Bladder microvascular endothelial cell (primary cell): ENCODE results near the gene IARS2. TPM values are rescaled to one million over a fixed set of nuclear protein-coding genes. Genes with fewer than 3 reads are reported as not detected.

Experiments
- total RNA-seq: library from RNA; depleted of rRNA; stranded (reverse); fragments of >200 nt; gene quantifications from 2 replicates; pipeline ENCODE4 v1.2.3, GENCODE V29; 2014

Gene IARS2
- total RNA-seq: 80.1 and 96.7 TPM in 2 replicates

GRCh38 chr1:220094016-220094911, at the start of gene IARS2:
Gene IARS2, plus strand, starts transcription at chr1:220094132. Its CDS starts 85 bp downstream, at chr1:220094217.

GRCh38 chr1:220046052-220046930, 47.6 kb upstream of the IARS2 start, which contains the start of gene EPRS1:
Gene EPRS1, minus strand, starts transcription at chr1:220046505. Its CDS starts 117 bp downstream, at chr1:220046388.

GRCh38 chr1:220089650-220090556, 4.0 kb upstream of the IARS2 start, which contains the start of gene BPNT1:
Gene BPNT1, minus strand, starts transcription at chr1:220089788. Its CDS starts 9,942 bp downstream, at chr1:220079846.

Other genes with a start within 250 kb of the IARS2 start
- not detected in 2 replicates for gene SLC30A10, start 165.6 kb upstream of the IARS2 start, total RNA-seq
- 91.6 and 146 TPM in 2 replicates for gene EPRS1, start 47.6 kb upstream of the IARS2 start, total RNA-seq
- 18.1 and 34.7 TPM in 2 replicates for gene BPNT1, start 4.3 kb upstream of the IARS2 start, total RNA-seq
- gene RAB3GAP2, start 178.3 kb downstream of the IARS2 start, total RNA-seq: 20.7 and 43.7 TPM in 2 replicates